ENCODE measurements around the gene DCC.

The DCC gene

DNA sequence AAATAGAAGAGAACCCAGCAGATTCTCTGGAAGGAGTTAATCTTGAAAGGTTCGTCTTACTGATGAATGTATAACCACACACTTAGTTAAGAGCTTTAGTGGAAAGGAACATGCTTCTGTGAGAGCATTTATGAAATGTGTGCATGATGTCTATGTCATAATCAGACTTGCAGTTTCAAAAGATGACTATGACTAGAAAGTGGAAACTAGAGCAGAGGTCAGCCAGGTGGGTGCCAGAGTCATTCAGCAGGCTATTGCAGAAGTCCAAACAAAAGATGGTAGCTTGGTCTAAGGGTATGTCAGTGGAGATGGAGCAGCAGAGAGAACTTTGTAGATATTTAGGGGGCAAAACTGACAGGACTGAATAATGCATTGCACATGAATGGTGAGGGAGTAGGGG, 825.8 kb downstream of the DCC start:
- no peak overlapping the region for H3K27ac ChIP-seq
- TF ChIP-seq, protein P1, sequence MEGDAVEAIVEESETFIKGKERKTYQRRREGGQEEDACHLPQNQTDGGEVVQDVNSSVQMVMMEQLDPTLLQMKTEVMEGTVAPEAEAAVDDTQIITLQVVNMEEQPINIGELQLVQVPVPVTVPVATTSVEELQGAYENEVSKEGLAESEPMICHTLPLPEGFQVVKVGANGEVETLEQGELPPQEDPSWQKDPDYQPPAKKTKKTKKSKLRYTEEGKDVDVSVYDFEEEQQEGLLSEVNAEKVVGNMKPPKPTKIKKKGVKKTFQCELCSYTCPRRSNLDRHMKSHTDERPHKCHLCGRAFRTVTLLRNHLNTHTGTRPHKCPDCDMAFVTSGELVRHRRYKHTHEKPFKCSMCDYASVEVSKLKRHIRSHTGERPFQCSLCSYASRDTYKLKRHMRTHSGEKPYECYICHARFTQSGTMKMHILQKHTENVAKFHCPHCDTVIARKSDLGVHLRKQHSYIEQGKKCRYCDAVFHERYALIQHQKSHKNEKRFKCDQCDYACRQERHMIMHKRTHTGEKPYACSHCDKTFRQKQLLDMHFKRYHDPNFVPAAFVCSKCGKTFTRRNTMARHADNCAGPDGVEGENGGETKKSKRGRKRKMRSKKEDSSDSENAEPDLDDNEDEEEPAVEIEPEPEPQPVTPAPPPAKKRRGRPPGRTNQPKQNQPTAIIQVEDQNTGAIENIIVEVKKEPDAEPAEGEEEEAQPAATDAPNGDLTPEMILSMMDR (conservative IDR thresholded peaks at IDR 0.05) = no peak
- no peak for TF ChIP-seq ZFX (IDR thresholded peaks at IDR 0.05)

DNA sequence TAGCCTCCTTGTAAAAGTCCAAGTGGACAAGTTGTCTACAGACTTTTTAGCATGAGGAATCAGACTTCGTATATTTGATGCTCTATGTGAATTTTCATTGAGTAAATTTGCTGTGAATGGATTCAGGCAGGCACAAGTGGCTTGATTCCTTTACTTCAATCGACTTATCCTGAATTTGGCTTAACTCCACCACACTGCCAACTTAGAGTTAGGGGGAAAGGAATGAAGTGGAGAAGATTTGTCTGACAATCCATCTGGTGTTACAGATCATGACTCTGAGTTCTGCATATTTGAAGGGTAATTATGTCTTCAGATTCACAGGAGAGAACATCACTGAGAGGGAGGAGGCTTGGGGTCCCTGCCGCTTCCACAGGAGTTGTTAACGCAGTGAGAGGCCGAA, 829.3 kb downstream of the DCC start:
- H3K27ac ChIP-seq = no peak overlapping the region
- TF ChIP-seq ZFX (IDR thresholded peaks at IDR 0.05) = no peak
- TF ChIP-seq, protein P1 (conservative IDR thresholded peaks at IDR 0.05) = no peak

DNA sequence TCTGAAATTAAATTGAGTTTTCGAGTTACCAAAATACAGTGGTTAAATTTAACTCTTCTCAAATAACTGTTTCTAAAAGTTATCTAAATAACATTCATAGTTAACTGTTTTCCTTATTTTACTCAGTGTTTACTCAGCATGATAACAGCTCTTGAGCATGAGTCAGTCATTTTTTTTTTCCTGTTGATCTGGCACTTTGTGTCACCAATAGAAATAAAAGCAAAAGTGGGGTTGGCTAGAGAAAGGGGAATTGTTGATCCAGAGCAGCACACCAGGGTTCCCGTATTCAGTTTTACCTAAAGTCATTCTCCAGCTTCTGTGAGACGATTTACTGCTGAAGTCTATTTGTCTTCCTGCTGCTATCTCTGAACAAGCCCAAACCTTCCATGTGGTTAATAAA, 851.6 kb downstream of the DCC start:
- TF ChIP-seq, protein P1 (conservative IDR thresholded peaks at IDR 0.05) = no peak
- TF ChIP-seq ZFX (IDR thresholded peaks at IDR 0.05) = no peak
- no peak overlapping the region for H3K27ac ChIP-seq

DNA sequence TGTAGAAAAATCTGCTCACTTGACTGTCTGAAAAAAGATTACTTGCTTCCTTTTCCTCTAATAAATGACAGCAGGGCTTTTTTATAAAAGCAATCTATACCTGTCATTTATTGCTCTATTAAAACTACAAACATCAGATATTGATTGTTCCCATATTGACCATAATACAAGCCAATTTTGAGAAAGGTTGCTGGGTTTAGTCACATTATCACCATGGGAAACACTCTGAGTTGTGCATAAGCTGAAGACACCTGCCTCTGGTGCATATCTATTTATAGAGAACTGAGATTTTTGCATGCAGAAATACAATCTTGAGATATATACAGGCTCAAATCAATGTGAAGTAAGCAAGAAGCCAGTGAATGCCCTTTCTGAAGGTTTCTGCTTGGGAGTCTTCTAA, 853.9 kb downstream of the DCC start:
- H3K27ac ChIP-seq = no peak overlapping the region
- TF ChIP-seq, protein P1 (conservative IDR thresholded peaks at IDR 0.05) = no peak
- no peak for TF ChIP-seq ZFX (IDR thresholded peaks at IDR 0.05)

DNA sequence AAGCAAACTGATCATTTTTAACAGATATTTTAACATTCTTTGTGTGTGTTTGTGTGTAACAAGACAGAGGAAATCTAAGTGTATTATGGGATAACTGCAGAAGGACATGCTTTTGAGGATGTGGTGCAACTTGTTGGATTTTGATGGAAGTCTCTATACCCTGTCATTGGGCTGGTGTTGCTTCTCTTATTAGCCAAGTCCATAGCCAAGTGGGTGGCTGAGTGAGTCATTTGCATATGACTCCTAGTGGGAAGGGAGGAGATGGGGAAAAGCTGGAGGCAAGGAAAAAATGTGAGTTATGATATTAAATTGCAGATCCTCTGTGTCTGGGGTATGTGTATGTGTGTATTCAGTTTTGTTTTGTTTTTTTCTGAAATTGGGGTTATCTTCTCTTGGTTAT, 879.9 kb downstream of the DCC start:
- TF ChIP-seq, protein P1 (conservative IDR thresholded peaks at IDR 0.05) = no peak
- no peak for TF ChIP-seq ZFX (IDR thresholded peaks at IDR 0.05)
- H3K27ac ChIP-seq = no peak overlapping the region

DNA sequence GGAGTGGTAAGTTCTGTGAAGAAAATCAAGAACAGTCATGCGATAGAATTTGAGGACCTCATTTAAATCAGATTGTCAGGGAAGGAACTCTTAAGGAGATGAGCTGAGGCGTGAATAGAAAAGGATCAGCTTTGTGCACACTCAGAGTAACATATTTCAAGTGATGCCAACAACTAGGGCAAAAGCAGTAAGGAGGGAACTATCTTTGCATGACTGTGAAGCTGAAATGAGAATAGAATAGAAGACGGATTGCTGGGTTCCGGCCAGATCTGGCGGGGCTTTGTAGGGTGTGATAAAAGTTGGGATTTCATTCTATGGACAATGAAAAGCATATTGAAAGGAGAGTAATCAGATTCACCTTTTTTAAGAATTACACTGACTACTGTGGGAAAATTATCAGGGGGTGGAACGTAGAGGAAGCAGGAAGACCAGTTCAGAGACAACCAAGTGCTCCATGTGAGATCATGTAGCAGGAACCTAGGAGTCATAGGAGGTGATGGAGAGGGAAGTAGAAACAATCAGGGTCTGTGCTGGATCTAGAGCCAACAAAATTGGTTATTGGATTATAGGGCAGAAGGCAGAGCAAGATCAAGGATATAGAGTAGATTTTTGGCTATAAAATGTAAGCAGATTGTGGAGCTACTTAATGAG, 884.3 kb downstream of the DCC start:
- TF ChIP-seq, protein P1 (conservative IDR thresholded peaks at IDR 0.05) = no peak
- no peak for TF ChIP-seq ZFX (IDR thresholded peaks at IDR 0.05)
- H3K27ac ChIP-seq = no peak overlapping the region

DNA sequence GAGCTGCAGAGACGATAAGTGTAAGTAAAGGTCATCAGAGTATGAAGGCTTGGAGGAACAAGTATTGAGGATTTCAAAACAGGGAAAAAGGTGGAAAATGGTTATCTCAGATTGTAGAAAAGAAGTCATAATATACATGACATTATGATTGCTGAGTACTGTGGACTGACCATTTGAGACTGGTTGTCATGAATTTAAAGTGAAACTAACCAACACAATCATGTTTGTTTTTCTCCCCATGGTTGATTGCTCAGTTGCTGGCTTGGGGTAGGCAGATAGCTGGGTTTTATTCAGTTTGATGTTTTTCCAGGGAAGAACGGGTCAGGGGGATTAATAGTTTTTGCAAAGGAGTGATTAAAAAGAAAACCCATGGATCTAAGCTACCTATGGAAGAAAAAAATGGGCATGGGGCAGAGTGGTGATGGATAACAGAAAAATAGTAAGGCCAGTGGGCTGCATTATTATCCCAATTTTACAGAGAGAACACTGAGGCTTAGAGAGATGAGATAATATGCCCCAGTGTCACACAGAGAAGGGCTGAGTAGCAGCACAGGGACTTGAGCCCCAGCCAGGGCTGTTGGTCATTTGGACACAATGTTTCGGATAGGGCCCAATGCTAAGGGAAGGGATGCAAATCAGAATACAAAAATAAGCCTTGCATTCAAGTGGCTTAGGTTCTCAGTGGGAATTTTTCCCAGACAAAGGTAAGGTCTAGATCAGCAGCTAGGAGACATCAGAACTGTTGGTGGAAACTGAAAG, 885.7 kb downstream of the DCC start:
- no peak for TF ChIP-seq ZFX (IDR thresholded peaks at IDR 0.05)
- TF ChIP-seq, protein P1 (conservative IDR thresholded peaks at IDR 0.05) = no peak
- H3K27ac ChIP-seq = no peak overlapping the region

All from C4-2B (cell line).